Fibroblast of lung (primary cell): ENCODE results near the gene BCLAF1.

Experiments
- CTCF ChIP-seq, 2 donors: IDR thresholded peaks in 1 of 2; conservative IDR thresholded peaks in 1 of 2; 1 replicate in 1 of 2; 2 replicates in 1 of 2; pipeline ENCODE4 v1.5.1; 2011 to 2012; ENCODE audit warnings: low read length in 2 of 2, control low read depth in 1 of 2, inconsistent platforms in 1 of 2, low read depth in 1 of 2, mild to moderate bottlenecking in 1 of 2
- EZH2 ChIP-seq: IDR thresholded peaks from 2 replicates; pipeline ENCODE4 v1.5.1; 2012; ENCODE audit warnings: low read length, control low read depth, mild to moderate bottlenecking; ENCODE audit errors: missing control alignments

- TF ChIP-seq CTCF (conservative IDR thresholded peaks at IDR 0.05 in 1 of 2, IDR thresholded peaks at IDR 0.05 in 1 of 2; ENCODE audit: low read depth in 1 of 2, low read length in 2 of 2) (no peak), EZH2 (no peak)
Measured at GRCh38 chr6:136309729-136310311, 20.2 kb upstream of the BCLAF1 start.
